GM13977 (cell line): ENCODE measurements around the gene PRKCD.

Experiments used
- DNase-seq: peaks from one replicate; pipeline ENCODE4 v3.0.0; 2012; ENCODE audit warnings: low spot score
- CTCF ChIP-seq: IDR thresholded peaks from 2 replicates; pipeline ENCODE4 v1.5.1; 2012; ENCODE audit warnings: mild to moderate bottlenecking, control low read depth; ENCODE audit not compliant: insufficient read depth; ENCODE audit errors: extremely low read depth, missing control alignments
- in situ Hi-C: fragments of 300-500 bp; cut with MboI; formaldehyde crosslinking; loops from one replicate; pipeline ENCODE4 v1.12.0; 2022; ENCODE audit warnings: low sequenced_read_pairs, low pct_unique_long_range_greater_than_20kb, mixed read lengths, inconsistent platforms; ENCODE audit not compliant: unreplicated experiment

The PRKCD gene

GRCh38 chr3:53211706-53212702 lies 51.0 kb downstream of the PRKCD start:
- DNase-seq, result no peak
- TF ChIP-seq CTCF, result no peak
- in situ Hi-C loops, result no loop called here

- in situ Hi-C loops, result no loop called here
- TF ChIP-seq CTCF, result no peak
- DNase-seq, result no peak
Observed at GRCh38 chr3:53213276-53213675, 52.3 kb downstream of the PRKCD start.

- in situ Hi-C loops, result no loop called here
- no peak for DNase-seq
- TF ChIP-seq CTCF, result no peak
Observed at GRCh38 chr3:53215816-53216215, 54.8 kb downstream of the PRKCD start.

- in situ Hi-C loops, result no loop called here
- no peak for TF ChIP-seq CTCF
- no peak for DNase-seq
Observed at GRCh38 chr3:53216723-53217122, 55.7 kb downstream of the PRKCD start.

- no peak for DNase-seq
- in situ Hi-C loops, result no loop called here
Observed at GRCh38 chr3:53217175-53217574, 56.2 kb downstream of the PRKCD start.

GRCh38 chr3:53218131-53218530 lies 57.1 kb downstream of the PRKCD start:
- no peak for TF ChIP-seq CTCF
- DNase-seq, result no peak
- in situ Hi-C loops, result no loop called here

More at GRCh38 chr3:53217175-53217574, 56.2 kb downstream of the PRKCD start:
- TF ChIP-seq CTCF, result no peak
